ENCODE data around the gene GLG1. TPM values are rescaled to one million over a fixed set of nuclear protein-coding genes. Genes with fewer than 3 reads are reported as not detected.

GLG1 gene
- total RNA-seq (2022; extraction: Qiagen RNA extraction; ENCODE audit: low read depth), result 42.0 to 53.6 TPM (median 48.7 TPM) in 5 replicates

GRCh38 chr16:74606521-74607309 lies at the start of gene GLG1:
GLG1 (minus strand) TSS chr16:74607114; CDS start chr16:74607094, 20 bp downstream.

DNA sequence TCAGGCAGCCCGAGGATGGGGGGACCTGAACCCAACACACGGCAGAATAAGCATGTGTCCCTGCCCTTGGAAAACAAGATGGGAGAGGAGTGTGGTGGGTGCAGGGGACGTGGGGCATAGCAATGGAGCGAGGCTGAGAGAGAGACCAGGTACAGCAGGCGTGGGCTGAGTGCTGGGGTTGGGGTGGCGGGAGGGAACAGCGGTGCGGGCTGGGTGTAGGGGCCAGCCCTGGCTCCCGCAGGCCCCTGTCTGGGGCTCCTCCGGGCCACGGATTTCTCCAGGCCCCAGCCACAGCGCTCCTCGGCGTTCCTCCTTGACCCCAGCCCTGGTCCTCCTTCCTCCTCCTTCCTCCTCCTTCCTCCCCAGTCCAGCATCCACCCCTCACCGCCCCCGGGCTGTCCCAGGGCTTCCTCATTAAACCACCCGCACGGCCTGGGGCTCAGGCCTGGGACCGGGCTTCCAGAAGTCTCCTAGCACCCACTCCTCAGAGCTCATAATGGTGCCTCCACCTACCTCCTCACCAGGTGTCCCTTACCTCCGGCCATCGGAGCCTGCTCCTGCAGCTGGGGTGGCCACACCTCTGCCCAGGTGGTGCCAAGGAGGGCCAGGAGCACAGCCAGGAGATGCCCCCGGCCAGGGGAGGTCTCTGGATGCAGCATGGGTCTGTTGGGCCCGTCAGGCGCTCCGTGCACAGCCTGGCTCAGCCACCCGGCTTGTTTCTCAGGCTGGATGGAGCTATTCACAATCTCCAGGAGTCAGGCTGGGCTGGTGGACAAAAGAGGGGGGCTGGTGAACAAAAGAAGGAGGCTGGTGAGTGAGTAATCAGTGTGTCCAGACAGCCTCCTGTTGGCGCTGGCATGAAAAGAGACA lies 186.1 kb downstream of the GLG1 start, which contains the start of gene CLEC18B:
TSS of gene CLEC18B (minus strand) at position 867 of the 870 bp plus-strand sequence. CDS start at position 659, 208 bp downstream.

Other genes with a start within 250 kb of the GLG1 start
- 0.46 TPM in 1 of 5 replicates, not detected in the others for gene NPIPB15, start 230.8 kb downstream of the GLG1 start, total RNA-seq (2022; extraction: Qiagen RNA extraction; ENCODE audit: low read depth)
- gene CLEC18B, start 185.6 kb downstream of the GLG1 start, total RNA-seq (2022; extraction: Qiagen RNA extraction; ENCODE audit: low read depth), result 0.25 to 0.54 TPM (median 0.37 TPM) in 4 of 5 replicates, not detected in the other
- 37.2 to 44.7 TPM (median 38.9 TPM) in 5 replicates for gene RFWD3, start 59.8 kb upstream of the GLG1 start, total RNA-seq (2022; extraction: Qiagen RNA extraction; ENCODE audit: low read depth)
- gene MLKL, start 93.7 kb upstream of the GLG1 start, total RNA-seq (2022; extraction: Qiagen RNA extraction; ENCODE audit: low read depth), result 25.1 to 28.7 TPM (median 27.0 TPM) in 5 replicates
- gene FA2H, start 167.7 kb upstream of the GLG1 start, total RNA-seq (2022; extraction: Qiagen RNA extraction; ENCODE audit: low read depth), result 34.7 to 45.6 TPM (median 38.1 TPM) in 5 replicates